Gastroesophageal sphincter (tissue), 3 donors: ENCODE data around the gene BDKRB2.

Source experiments
- EP300 ChIP-seq: sonication (generic); formaldehyde crosslinking; IDR thresholded peaks from one replicate; pipeline ENCODE4 v1.6.1; 2017; ENCODE audit warnings: antibody characterized with exemption, mild to moderate bottlenecking
- POLR2AphosphoS5 ChIP-seq: sonication (generic); formaldehyde crosslinking; IDR thresholded peaks from one replicate; pipeline ENCODE4 v1.6.1; 2017; ENCODE audit warnings: antibody characterized with exemption
- TF ChIP-seq, protein P1 (sequence below), 4 experiments: fragments of 200-600 bp in 2 of 4; fragments of 450-650 bp in 2 of 4; sonication (generic) in 1 of 4; IDR thresholded peaks; one replicate each; pipeline ENCODE4 v1.5.1; 2017 to 2019; ENCODE audit warnings: antibody characterized with exemption in 4 of 4, mild to moderate bottlenecking in 2 of 4, moderate library complexity in 2 of 4

DNA sequence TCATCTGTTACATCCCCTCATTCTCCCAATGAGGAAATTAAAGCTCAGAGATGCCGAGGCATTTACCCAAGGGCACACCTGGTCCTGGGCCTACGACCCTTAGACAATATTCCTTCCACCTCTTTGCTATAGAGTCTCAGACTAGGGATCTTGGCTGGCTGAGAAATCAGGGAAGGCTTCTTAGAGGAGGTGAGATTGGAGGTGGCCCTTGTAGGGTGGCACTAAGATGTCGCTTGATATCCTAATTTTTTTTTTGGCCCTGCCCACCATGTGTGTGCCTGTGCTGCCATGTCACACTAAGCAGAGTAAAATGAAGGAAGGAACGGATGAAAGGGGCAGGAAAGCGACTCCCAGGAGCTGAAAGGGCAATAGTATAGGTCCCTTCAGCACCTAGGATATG lies 20.6 kb downstream of the BDKRB2 start:
- TF ChIP-seq, protein P1, sequence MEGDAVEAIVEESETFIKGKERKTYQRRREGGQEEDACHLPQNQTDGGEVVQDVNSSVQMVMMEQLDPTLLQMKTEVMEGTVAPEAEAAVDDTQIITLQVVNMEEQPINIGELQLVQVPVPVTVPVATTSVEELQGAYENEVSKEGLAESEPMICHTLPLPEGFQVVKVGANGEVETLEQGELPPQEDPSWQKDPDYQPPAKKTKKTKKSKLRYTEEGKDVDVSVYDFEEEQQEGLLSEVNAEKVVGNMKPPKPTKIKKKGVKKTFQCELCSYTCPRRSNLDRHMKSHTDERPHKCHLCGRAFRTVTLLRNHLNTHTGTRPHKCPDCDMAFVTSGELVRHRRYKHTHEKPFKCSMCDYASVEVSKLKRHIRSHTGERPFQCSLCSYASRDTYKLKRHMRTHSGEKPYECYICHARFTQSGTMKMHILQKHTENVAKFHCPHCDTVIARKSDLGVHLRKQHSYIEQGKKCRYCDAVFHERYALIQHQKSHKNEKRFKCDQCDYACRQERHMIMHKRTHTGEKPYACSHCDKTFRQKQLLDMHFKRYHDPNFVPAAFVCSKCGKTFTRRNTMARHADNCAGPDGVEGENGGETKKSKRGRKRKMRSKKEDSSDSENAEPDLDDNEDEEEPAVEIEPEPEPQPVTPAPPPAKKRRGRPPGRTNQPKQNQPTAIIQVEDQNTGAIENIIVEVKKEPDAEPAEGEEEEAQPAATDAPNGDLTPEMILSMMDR (IDR thresholded peaks at IDR 0.05) = no peak
- no peak for TF ChIP-seq POLR2AphosphoS5
- TF ChIP-seq EP300 = no peak
